Measurements from ENCODE around the gene HM13. TPM values are rescaled to one million over a fixed set of nuclear protein-coding genes. Genes with fewer than 3 reads are reported as not detected.
A peak's percentile ranks its signal among the peaks of the same experiment; 100 is the strongest.

Gene HM13
- total and polyA plus RNA-seq, 2 of the 4 experiments (the other 2 are of a cell fraction), result 53.2 to 203 TPM

DNA sequence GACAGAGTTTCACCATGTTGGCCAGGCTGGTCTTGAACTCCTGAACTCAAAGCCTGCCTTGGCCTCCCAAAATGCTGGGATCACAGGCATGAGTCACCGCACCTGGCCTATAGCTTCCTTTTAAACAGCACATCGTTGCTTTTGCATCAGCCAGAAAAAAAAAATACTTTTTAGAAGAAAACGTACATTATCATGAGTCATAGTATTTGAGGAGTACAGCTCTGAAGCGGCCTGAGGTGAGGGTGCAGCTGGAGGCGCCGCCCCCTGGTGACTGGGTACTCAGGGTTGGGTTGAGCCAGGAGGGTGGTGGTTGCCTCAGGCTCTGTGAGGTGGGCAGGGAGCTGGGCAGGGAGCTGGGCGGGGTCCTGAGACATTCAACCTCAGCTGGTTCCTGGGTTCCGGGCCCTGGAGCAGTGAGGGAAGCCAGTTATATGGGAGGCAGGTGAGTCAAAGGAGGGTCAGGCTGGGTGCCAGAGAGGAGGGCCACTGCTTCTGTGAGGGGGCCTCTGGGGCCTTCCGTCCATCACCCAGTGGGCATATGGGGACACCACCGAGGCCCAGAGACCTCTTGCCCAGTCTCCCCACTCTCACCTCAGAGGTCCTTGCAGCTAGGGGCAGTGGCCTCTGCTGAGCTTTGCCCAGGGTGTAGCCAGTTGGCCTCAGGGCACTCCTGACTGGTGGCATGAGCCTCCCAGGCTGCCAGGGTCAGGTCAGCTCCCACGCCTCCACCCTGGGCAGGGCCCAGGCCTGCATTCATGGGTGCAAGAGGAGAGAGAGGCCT is 79.2 kb downstream of the HM13 start:
- H3K36me3 ChIP-seq (ENCODE audit: control insufficient read depth, insufficient read depth, low read length), result no peaks in the 10 kb centered on the region
- WGBS, 2 experiments (ENCODE audit: extremely low coverage in 2 of 2, insufficient read length in 1 of 2), result no CpG with 5 or more reads among the region's 11 CpGs
- intact Hi-C loops (cut with micrococcal nuclease) (no loop called here), in situ Hi-C loops (cut with MboI; ENCODE audit: low sequenced_read_pairs) (no loop called here), dilution Hi-C loops (cut with HindIII; ENCODE audit: low sequenced_read_pairs, unreplicated experiment) (no loop called here)
- no peak overlapping the region for H3K23ac ChIP-seq (ENCODE audit: low read depth, low read length)
- peak overlapping the region; percentile 85 for H2AFZ ChIP-seq (replicated peaks; ENCODE audit: low read length, poor library complexity)
- H3K9me3 ChIP-seq (ENCODE audit: control insufficient read depth, insufficient read depth, low read length), result no peaks in the 10 kb centered on the region
- peak; percentile 53 for ATAC-seq (ENCODE audit: low read depth)
- no peak overlapping the region for H3K18ac ChIP-seq (ENCODE audit: low read depth, low read length)
- no peak overlapping the region for H3K4me3 ChIP-seq (ENCODE audit: insufficient read depth, low read depth, low read length)
- H3K56ac ChIP-seq (ENCODE audit: extremely low read depth, insufficient read depth, low read length), result no peak overlapping the region
- peak overlapping the region; percentile 86 for H2BK120ac ChIP-seq (ENCODE audit: low read depth, low read length)
- POLR2A ChIA-PET (ENCODE audit: unreplicated experiment), result no interaction called here
- H3K27ac ChIP-seq (ENCODE audit: insufficient read depth, low read length), result 0 out of 2 replicates have a peak overlapping the region, but pooled peaks have one; percentile 2
- H3K14ac ChIP-seq (replicated peaks; ENCODE audit: low read depth, low read length), result no peak overlapping the region
- H4K91ac ChIP-seq (ENCODE audit: insufficient read depth, low read depth, low read length), result peak overlapping the region; percentile 86
- H3K27me3 ChIP-seq (ENCODE audit: control insufficient read depth, insufficient read depth, low read length), result no peaks in the 10 kb centered on the region
- no TSS peak for BruUV-seq (replicated peaks)
- no peak overlapping the region for H3K9ac ChIP-seq (ENCODE audit: low read depth, low read length)
- H2BK15ac ChIP-seq (ENCODE audit: low read depth, low read length), result peak overlapping the region; percentile 74; the same call in 1 of the 3 replicates
- peak overlapping the region; percentile 92 for H2AK9ac ChIP-seq (replicated peaks; ENCODE audit: low read depth, low read length, poor library complexity)
- H3K79me1 ChIP-seq (ENCODE audit: low read depth in 1 of 2, low read length in 2 of 2), result peaks cover 0 to 7% of the 10 kb centered on the region in 2 experiments; a peak in 1 of 4 replicates
- DNase-seq, result peak; percentile 89
- H2BK20ac ChIP-seq (ENCODE audit: low read depth, low read length), result peak overlapping the region; percentile 72
- peaks cover 7% of the 10 kb centered on the region for H3K9me1 ChIP-seq (ENCODE audit: insufficient read depth, low read length)
- peak overlapping the region in 1 of 2 experiments; percentile 71; a peak in 2 of 4 replicates for H4K8ac ChIP-seq (ENCODE audit: low read depth in 2 of 2, low read length in 2 of 2)
- H4K5ac ChIP-seq (ENCODE audit: low read depth, low read length), result no peak overlapping the region
- CTCF ChIA-PET, result interaction anchor here (0.6 to 1.0 kb wide), 2 partner anchors 23 to 655 kb away, joined by 3 read pairs; no protein-coding TSS in a partner anchor
- no peak overlapping the region for H3K4me2 ChIP-seq (ENCODE audit: low read depth, low read length)
- H4K20me1 ChIP-seq (ENCODE audit: insufficient read depth, low read length), result no peaks in the 10 kb centered on the region
- peak overlapping the region; percentile 84 for H3K4ac ChIP-seq (ENCODE audit: low read depth, low read length)
- H2AK5ac ChIP-seq (ENCODE audit: low read depth, low read length), result peak overlapping the region; percentile 86
- peak overlapping the region; percentile 87 for H2BK5ac ChIP-seq (ENCODE audit: low read depth, low read length, poor library complexity, severe bottlenecking)
- peaks cover 14% of the 10 kb centered on the region for H3K4me1 ChIP-seq (ENCODE audit: control insufficient read depth, insufficient read depth, low read length)
- TF ChIP-seq RFX5 (IDR thresholded peaks at IDR 0.05; ENCODE audit: low read depth, low read length) (no peak), SMC3 (IDR thresholded peaks at IDR 0.05; ENCODE audit: low read depth, low read length) (no peak), RCOR1 (IDR thresholded peaks at IDR 0.05; ENCODE audit: insufficient replicate concordance, low read length) (no peak), POLR2A (IDR thresholded peaks at IDR 0.05; ENCODE audit: low read depth, low read length) (no peak), FOS (IDR thresholded peaks at IDR 0.05; ENCODE audit: low read depth, low read length) (peak; percentile 77), MXI1 (IDR thresholded peaks at IDR 0.05; ENCODE audit: borderline replicate concordance, low read depth, low read length) (no peak), CHD1 (IDR thresholded peaks at IDR 0.05; ENCODE audit: low read depth, low read length) (no peak), MAFK (IDR thresholded peaks at IDR 0.05; ENCODE audit: low read depth, low read length) (no peak), BHLHE40 (IDR thresholded peaks at IDR 0.05; ENCODE audit: low read depth, low read length) (peak; percentile 8; the same call in 1 of the 2 replicates), NFE2L2 (IDR thresholded peaks at IDR 0.05; ENCODE audit: low read depth, low read length) (peak; percentile 15; the same call in 1 of the 2 replicates), CEBPB (IDR thresholded peaks at IDR 0.05; ENCODE audit: low read depth, low read length) (no peak)
- TF ChIP-seq, protein P1, sequence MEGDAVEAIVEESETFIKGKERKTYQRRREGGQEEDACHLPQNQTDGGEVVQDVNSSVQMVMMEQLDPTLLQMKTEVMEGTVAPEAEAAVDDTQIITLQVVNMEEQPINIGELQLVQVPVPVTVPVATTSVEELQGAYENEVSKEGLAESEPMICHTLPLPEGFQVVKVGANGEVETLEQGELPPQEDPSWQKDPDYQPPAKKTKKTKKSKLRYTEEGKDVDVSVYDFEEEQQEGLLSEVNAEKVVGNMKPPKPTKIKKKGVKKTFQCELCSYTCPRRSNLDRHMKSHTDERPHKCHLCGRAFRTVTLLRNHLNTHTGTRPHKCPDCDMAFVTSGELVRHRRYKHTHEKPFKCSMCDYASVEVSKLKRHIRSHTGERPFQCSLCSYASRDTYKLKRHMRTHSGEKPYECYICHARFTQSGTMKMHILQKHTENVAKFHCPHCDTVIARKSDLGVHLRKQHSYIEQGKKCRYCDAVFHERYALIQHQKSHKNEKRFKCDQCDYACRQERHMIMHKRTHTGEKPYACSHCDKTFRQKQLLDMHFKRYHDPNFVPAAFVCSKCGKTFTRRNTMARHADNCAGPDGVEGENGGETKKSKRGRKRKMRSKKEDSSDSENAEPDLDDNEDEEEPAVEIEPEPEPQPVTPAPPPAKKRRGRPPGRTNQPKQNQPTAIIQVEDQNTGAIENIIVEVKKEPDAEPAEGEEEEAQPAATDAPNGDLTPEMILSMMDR (conservative IDR thresholded peaks at IDR 0.05; ENCODE audit: low read depth, low read length), result peak; percentile 27; the same call in 1 of the 2 replicates
- TF ChIP-seq, protein P2, sequence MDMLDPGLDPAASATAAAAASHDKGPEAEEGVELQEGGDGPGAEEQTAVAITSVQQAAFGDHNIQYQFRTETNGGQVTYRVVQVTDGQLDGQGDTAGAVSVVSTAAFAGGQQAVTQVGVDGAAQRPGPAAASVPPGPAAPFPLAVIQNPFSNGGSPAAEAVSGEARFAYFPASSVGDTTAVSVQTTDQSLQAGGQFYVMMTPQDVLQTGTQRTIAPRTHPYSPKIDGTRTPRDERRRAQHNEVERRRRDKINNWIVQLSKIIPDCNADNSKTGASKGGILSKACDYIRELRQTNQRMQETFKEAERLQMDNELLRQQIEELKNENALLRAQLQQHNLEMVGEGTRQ (IDR thresholded peaks at IDR 0.05; ENCODE audit: low read depth, low read length), result no peak
- TF ChIP-seq, protein P3, sequence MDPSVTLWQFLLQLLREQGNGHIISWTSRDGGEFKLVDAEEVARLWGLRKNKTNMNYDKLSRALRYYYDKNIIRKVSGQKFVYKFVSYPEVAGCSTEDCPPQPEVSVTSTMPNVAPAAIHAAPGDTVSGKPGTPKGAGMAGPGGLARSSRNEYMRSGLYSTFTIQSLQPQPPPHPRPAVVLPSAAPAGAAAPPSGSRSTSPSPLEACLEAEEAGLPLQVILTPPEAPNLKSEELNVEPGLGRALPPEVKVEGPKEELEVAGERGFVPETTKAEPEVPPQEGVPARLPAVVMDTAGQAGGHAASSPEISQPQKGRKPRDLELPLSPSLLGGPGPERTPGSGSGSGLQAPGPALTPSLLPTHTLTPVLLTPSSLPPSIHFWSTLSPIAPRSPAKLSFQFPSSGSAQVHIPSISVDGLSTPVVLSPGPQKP (IDR thresholded peaks at IDR 0.05; ENCODE audit: borderline replicate concordance, low read depth, low read length), result no peak

All from IMR-90 (cell line).